Kidney epithelial cell (primary cell): Measurements from ENCODE around the gene RNASE13. TPM values are rescaled to one million over a fixed set of nuclear protein-coding genes. Genes with fewer than 3 reads are reported as not detected.

Experiments used
- DNase-seq: peaks from one replicate; pipeline ENCODE4 v3.0.0-alpha.2; 2010; ENCODE audit warnings: low read depth
- H3K27me3 ChIP-seq: 2 replicates; pipeline ENCODE4 v1.6.0; 2011; ENCODE audit warnings: low read length; ENCODE audit not compliant: control insufficient read depth, insufficient read depth
- H3K36me3 ChIP-seq: 2 replicates; pipeline ENCODE4 v1.5.1; 2011; ENCODE audit warnings: low read length; ENCODE audit not compliant: control insufficient read depth, insufficient read depth
- H3K4me3 ChIP-seq: 2 replicates; pipeline ENCODE4 v1.5.1; 2011; ENCODE audit warnings: low read depth, mild to moderate bottlenecking, control low read depth, low read length
- total RNA-seq: library from RNA; depleted of rRNA; stranded (reverse); fragments of >200 nt; gene quantifications from 2 replicates; pipeline ENCODE4 v1.2.3, GENCODE V29; 2015
- TF ChIP-seq, protein P1 (sequence below): IDR thresholded peaks from 2 replicates; pipeline ENCODE4 v1.5.1; 2011; ENCODE audit warnings: mild to moderate bottlenecking, moderate library complexity, low read length, control low read depth, inconsistent platforms; ENCODE audit not compliant: insufficient read depth, poor library complexity, severe bottlenecking

Gene RNASE13
- total RNA-seq, 1 donor from 2014 or later = not detected

DNA sequence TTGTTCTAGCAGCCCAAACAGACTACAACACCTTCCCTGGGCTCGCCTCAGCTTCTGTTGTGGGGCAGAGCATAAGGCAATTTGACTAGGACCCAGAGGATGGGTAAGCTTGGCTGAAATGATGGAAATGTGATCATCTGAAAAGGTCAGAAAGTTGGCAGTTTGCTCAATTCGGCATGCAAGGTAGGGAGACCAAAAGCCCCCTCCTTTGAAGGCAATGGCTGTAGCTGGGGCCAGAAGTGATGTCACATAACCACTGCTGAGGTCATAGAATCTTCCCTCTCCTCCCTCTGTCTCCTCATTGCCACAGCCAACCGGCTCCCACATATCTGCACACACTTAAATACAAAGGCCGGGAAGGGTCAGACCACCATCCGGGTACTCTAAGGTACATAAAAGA lies 4.7 kb downstream of the RNASE13 start, which contains the start of gene TPPP2:
TSS of gene TPPP2 (plus strand) at position 301 of the 400 bp plus-strand sequence. CDS start 365 bp downstream, outside the sequence.
- peaks cover 16% of the 10 kb centered on the region for H3K27me3 ChIP-seq
- no peak within 1 kb of the TSS for H3K4me3 ChIP-seq
- TF ChIP-seq, protein P1, sequence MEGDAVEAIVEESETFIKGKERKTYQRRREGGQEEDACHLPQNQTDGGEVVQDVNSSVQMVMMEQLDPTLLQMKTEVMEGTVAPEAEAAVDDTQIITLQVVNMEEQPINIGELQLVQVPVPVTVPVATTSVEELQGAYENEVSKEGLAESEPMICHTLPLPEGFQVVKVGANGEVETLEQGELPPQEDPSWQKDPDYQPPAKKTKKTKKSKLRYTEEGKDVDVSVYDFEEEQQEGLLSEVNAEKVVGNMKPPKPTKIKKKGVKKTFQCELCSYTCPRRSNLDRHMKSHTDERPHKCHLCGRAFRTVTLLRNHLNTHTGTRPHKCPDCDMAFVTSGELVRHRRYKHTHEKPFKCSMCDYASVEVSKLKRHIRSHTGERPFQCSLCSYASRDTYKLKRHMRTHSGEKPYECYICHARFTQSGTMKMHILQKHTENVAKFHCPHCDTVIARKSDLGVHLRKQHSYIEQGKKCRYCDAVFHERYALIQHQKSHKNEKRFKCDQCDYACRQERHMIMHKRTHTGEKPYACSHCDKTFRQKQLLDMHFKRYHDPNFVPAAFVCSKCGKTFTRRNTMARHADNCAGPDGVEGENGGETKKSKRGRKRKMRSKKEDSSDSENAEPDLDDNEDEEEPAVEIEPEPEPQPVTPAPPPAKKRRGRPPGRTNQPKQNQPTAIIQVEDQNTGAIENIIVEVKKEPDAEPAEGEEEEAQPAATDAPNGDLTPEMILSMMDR = no peak
- no peaks in the 10 kb centered on the region for H3K36me3 ChIP-seq
- DNase-seq = no peak

GRCh38 chr14:21026988-21027315 lies 7.7 kb downstream of the RNASE13 start:
- no peaks in the 10 kb centered on the region for H3K36me3 ChIP-seq
- TF ChIP-seq, protein P1 = no peak
- H3K4me3 ChIP-seq = no peak overlapping the region
- no peak for DNase-seq
- peaks cover 33% of the 10 kb centered on the region for H3K27me3 ChIP-seq

DNA sequence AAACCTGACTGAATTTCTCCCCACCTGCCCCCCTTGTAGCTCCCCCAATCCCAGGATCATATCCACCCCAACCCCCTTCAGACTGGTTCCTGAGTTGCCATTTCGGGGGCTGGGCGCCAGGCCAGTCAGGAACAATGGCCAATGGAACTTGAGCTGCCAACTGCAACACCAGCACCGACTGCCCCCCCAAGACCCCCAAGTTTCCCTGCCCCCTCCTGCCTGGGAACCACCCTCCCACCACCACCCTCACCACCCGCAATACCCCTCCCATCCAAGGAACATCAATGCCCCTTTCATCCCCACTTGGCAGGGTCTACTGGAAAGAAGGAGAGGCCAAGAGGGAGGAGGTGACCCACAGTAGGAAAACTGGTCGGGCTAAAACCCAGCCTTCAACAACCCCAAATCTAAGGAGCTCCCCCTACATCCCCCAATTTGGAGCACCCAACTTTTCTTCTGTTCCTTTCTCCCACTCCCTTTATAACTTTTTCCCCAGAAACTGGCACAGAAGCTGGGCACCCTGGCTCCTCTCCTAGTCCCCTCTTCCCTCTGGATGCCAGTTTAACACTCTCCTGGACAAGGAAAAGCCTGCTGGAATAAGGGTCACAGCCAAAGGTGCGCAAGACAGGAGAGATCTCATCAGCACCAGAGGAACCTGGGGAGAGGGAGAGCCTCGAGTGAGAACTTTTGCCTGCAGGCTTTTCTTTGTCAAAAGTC lies 8.2 kb downstream of the RNASE13 start:
- H3K4me3 ChIP-seq = no peak overlapping the region
- DNase-seq = no peak
- no peaks in the 10 kb centered on the region for H3K36me3 ChIP-seq
- TF ChIP-seq, protein P1 = no peak
- H3K27me3 ChIP-seq = peaks cover 30% of the 10 kb centered on the region

DNA sequence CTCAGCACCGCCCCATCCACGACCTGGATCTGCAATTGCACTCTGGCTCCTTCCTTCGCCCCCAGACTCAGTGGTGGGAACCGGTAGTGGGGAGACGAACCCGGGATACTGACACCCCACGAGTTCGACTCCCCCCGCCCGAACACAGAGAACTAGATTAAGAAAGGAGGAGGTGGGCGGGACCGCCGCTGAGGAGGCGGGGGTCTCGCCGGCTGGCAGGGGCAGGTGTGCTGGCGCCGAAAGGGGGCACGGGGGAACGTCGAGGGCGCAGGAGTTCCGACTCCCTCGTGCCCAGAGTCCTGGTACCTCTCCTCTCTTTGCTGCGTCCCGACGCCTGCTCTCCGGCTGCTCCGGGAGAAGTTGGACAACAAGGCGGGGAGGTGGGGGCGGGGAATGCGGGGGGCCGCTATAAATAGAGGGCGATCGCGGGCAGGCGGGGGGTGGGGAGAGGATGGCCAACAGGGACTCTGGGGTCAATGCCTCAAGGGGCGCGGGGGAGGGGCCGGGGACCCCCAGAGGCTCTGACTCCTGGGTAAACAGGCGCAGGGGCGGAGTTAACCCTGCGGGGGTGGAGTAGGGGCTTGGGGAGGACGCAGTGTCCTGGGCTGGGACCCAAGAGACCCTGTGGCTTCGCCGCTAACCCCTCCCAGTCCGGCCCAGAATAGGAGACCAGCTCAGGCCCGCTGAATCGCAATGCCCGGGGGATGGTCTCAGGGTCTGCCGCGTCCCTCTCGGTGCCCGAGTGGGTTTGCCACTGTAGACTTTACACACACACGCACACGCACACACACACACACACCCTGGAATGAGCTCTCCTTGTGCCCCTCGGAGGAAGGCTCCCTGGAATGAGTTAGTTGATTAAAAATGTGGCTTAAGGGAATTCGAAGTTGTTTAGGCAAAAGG lies 9.0 kb downstream of the RNASE13 start:
- peaks cover 30% of the 10 kb centered on the region for H3K27me3 ChIP-seq
- peak overlapping the region; percentile 43 for H3K4me3 ChIP-seq
- DNase-seq = no peak
- H3K36me3 ChIP-seq = no peaks in the 10 kb centered on the region
- TF ChIP-seq, protein P1 = no peak

GRCh38 chr14:21024585-21025370 lies 9.8 kb downstream of the RNASE13 start, which contains the start of gene NDRG2:
Gene NDRG2, minus strand, starts transcription at chr14:21025061. Its CDS starts 1,746 bp downstream, at chr14:21023315.
- DNase-seq = no peak
- peak within 1 kb of the TSS; percentile 43 for H3K4me3 ChIP-seq
- TF ChIP-seq, protein P1 = no peak
- H3K27me3 ChIP-seq = peaks cover 30% of the 10 kb centered on the region
- H3K36me3 ChIP-seq = no peaks in the 10 kb centered on the region
